CD8-positive, alpha-beta memory T cell (primary cell): ENCODE measurements around the gene RGS7. TPM values are rescaled to one million over a fixed set of nuclear protein-coding genes. Genes with fewer than 3 reads are reported as not detected.

Experiments used
- CTCF ChIA-PET: fragments of 350-600 bp; sonication (Branson Sonifier 250); formaldehyde crosslinking; loops from one replicate; lab custom pipeline; 2021; ENCODE audit warnings: antibody characterized with exemption; lab: Charles Lee
- POLR2A ChIA-PET: fragments of 350-600 bp; sonication (Branson Sonifier 250); formaldehyde crosslinking; loops from one replicate; lab custom pipeline; 2021; ENCODE audit warnings: antibody characterized with exemption; lab: Charles Lee
- DNase-seq, 5 donors: peaks; one replicate each; pipeline versions ENCODE4 v3.0.0 to v3.0.0-alpha.2; 2020 to 2022; ENCODE audit warnings: mixed read lengths in 1 of 5
- H3K27ac ChIP-seq: one replicate; pipeline ENCODE4 v1.7.0; 2013; ENCODE audit warnings: low read depth, mild to moderate bottlenecking, low read length, moderate library complexity
- H3K27me3 ChIP-seq: 2 replicates; pipeline ENCODE4 v1.7.0; 2013; ENCODE audit warnings: low read length, mild to moderate bottlenecking; ENCODE audit not compliant: insufficient read depth, poor library complexity, severe bottlenecking
- H3K36me3 ChIP-seq: 2 replicates; pipeline ENCODE4 v1.7.0; 2013; ENCODE audit warnings: mild to moderate bottlenecking, low read length, moderate library complexity; ENCODE audit not compliant: insufficient read depth
- H3K4me1 ChIP-seq: 2 replicates; pipeline ENCODE4 v1.7.0; 2013; ENCODE audit warnings: mild to moderate bottlenecking, low read length, moderate library complexity; ENCODE audit not compliant: insufficient read depth
- H3K4me3 ChIP-seq: 2 replicates; pipeline ENCODE4 v1.7.0; 2013; ENCODE audit warnings: mild to moderate bottlenecking, low read length
- H3K9me3 ChIP-seq: 2 replicates; pipeline ENCODE4 v1.7.0; 2013; ENCODE audit warnings: mild to moderate bottlenecking, low read length
- H3K27ac Mint-ChIP-seq, 8 donors: one replicate each; pipeline ENCODE4 v1.8.0; 2020 to 2021; ENCODE audit warnings: mixed read lengths in 8 of 8, mild to moderate bottlenecking in 6 of 8, inconsistent platforms in 3 of 8, moderate library complexity in 3 of 8
- H3K27me3 Mint-ChIP-seq, 2 donors: one replicate each; pipeline ENCODE4 v1.8.0; 2020 to 2021; ENCODE audit warnings: mixed read lengths in 2 of 2, mild to moderate bottlenecking in 1 of 2, moderate library complexity in 1 of 2
- H3K36me3 Mint-ChIP-seq, 3 donors: one replicate each; pipeline ENCODE4 v1.8.0; 2020 to 2021; ENCODE audit warnings: mixed read lengths in 3 of 3, inconsistent platforms in 1 of 3, mild to moderate bottlenecking in 1 of 3
- H3K4me1 Mint-ChIP-seq, 3 donors: one replicate each; pipeline ENCODE4 v1.8.0; 2020 to 2021; ENCODE audit warnings: mixed read lengths in 3 of 3, inconsistent platforms in 1 of 3, mild to moderate bottlenecking in 1 of 3
- H3K4me3 Mint-ChIP-seq, 7 donors: one replicate each; pipeline ENCODE4 v1.8.0; 2020 to 2021; ENCODE audit warnings: mixed read lengths in 7 of 7, mild to moderate bottlenecking in 6 of 7, moderate library complexity in 4 of 7, inconsistent platforms in 2 of 7
- H3K9me3 Mint-ChIP-seq, 5 donors: one replicate each; pipeline ENCODE4 v1.8.0; 2020 to 2022; ENCODE audit warnings: mixed read lengths in 5 of 5, mild to moderate bottlenecking in 3 of 5, moderate library complexity in 2 of 5, inconsistent platforms in 1 of 5
- polyA plus RNA-seq: library from polyadenylated mRNA; unstranded; fragments of 300-500 nt; fragmentation: Illumina TruSeq; gene quantifications from one replicate; pipeline ENCODE4 v1.2.3, GENCODE V29; 2021
- total RNA-seq, 2 experiments: library from RNA; stranded (reverse); gene quantifications; one replicate each; pipeline ENCODE4 v1.2.3, GENCODE V29; 2021

RGS7 gene
- total and polyA plus RNA-seq, 3 experiments from 2014 or later, result not detected

- H3K27me3 Mint-ChIP-seq, result no peaks in the 10 kb centered on the region
- Histone ChIP-seq H3K4me3 (no peak overlapping the region), H3K4me1 (no peaks in the 10 kb centered on the region), H3K27ac (no peak overlapping the region), H3K27me3 (no peaks in the 10 kb centered on the region), H3K36me3 (no peaks in the 10 kb centered on the region), H3K9me3 (no peaks in the 10 kb centered on the region)
- no peaks in the 10 kb centered on the region for H3K36me3 Mint-ChIP-seq
- H3K27ac Mint-ChIP-seq, result no peak overlapping the region
- no peak for DNase-seq
- ChIA-PET POLR2A (no interaction called here), CTCF (no interaction called here)
- no peaks in the 10 kb centered on the region for H3K4me1 Mint-ChIP-seq
- H3K4me3 Mint-ChIP-seq, result no peak overlapping the region
- H3K9me3 Mint-ChIP-seq, result peaks cover 0 to 5% (median 2%) of the 10 kb centered on the region in 5 donors
Observed at GRCh38 chr1:240956020-240956419, 401.0 kb downstream of the RGS7 start.

DNA sequence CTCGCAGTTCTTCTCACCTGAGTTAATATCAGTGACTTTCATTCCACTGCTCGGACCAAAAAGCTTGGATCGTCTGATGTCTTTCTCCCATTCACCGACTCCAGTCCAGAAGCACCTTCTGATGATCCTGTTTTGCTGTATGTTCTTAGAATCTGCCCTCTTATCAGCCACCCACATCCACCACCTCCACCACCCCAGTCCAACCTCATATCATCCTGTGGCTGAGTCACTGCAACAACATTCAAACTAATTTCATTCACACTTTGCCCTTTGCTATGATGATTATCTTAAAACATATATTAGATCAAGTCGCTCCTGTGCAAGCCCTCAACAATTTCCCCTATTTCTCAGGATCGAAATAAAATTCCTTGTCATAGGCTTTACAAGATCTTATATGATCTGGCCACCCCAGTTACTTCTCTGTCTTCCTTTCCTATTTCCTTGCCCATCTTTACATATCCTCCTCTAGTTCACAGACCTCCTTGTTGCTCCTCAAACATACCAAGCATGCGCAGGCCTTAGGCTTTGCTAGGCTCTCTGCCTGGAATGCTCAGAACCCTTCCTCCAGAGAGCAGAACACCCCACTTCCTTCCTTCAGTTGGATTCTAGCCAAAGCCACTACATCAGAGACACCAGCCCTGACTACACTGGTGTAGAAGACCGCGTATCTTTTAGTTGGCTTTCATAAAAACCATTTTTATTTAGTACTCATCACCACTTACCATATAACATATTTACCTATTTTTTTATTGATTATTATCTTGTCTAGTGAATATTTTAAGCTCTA, 409.4 kb downstream of the RGS7 start:
- H3K27ac Mint-ChIP-seq, result no peak overlapping the region
- H3K4me3 Mint-ChIP-seq, result no peak overlapping the region
- ChIA-PET CTCF (no interaction called here), POLR2A (no interaction called here)
- H3K9me3 ChIP-seq, result no peaks in the 10 kb centered on the region
- no peak for DNase-seq
- H3K27ac ChIP-seq, result no peak overlapping the region
- H3K9me3 Mint-ChIP-seq, result peaks cover 1 to 5% (median 5%) of the 10 kb centered on the region in 5 donors
- H3K4me1 Mint-ChIP-seq, result no peaks in the 10 kb centered on the region
- no peaks in the 10 kb centered on the region for H3K36me3 Mint-ChIP-seq
- no peaks in the 10 kb centered on the region for H3K27me3 Mint-ChIP-seq
- no peaks in the 10 kb centered on the region for H3K36me3 ChIP-seq
- no peak overlapping the region for H3K4me3 ChIP-seq
- H3K27me3 ChIP-seq, result no peaks in the 10 kb centered on the region
- no peaks in the 10 kb centered on the region for H3K4me1 ChIP-seq

GRCh38 chr1:240946926-240947325, 410.1 kb downstream of the RGS7 start:
- H3K4me3 Mint-ChIP-seq, result no peak overlapping the region
- Histone ChIP-seq H3K27ac (no peak overlapping the region), H3K9me3 (no peaks in the 10 kb centered on the region), H3K4me3 (no peak overlapping the region), H3K4me1 (no peaks in the 10 kb centered on the region), H3K27me3 (no peaks in the 10 kb centered on the region), H3K36me3 (no peaks in the 10 kb centered on the region)
- H3K27me3 Mint-ChIP-seq, result no peaks in the 10 kb centered on the region
- no peaks in the 10 kb centered on the region for H3K4me1 Mint-ChIP-seq
- ChIA-PET POLR2A (no interaction called here), CTCF (no interaction called here)
- peaks cover 1 to 5% (median 5%) of the 10 kb centered on the region in 5 donors for H3K9me3 Mint-ChIP-seq
- DNase-seq, result no peak
- H3K36me3 Mint-ChIP-seq, result no peaks in the 10 kb centered on the region
- no peak overlapping the region for H3K27ac Mint-ChIP-seq

- ChIA-PET POLR2A (no interaction called here), CTCF (no interaction called here)
- Histone ChIP-seq H3K9me3 (no peaks in the 10 kb centered on the region), H3K4me1 (no peaks in the 10 kb centered on the region), H3K27me3 (no peaks in the 10 kb centered on the region), H3K36me3 (no peaks in the 10 kb centered on the region), H3K27ac (no peak overlapping the region), H3K4me3 (no peak overlapping the region)
- Mint-ChIP-seq H3K4me1 (no peaks in the 10 kb centered on the region), H3K27ac (no peak overlapping the region), H3K4me3 (no peak overlapping the region), H3K27me3 (no peaks in the 10 kb centered on the region), H3K9me3 (peaks cover 2 to 11% (median 7%) of the 10 kb centered on the region in 5 donors), H3K36me3 (no peaks in the 10 kb centered on the region)
- no peak for DNase-seq
Observed at GRCh38 chr1:240942901-240943300, 414.1 kb downstream of the RGS7 start.

DNA sequence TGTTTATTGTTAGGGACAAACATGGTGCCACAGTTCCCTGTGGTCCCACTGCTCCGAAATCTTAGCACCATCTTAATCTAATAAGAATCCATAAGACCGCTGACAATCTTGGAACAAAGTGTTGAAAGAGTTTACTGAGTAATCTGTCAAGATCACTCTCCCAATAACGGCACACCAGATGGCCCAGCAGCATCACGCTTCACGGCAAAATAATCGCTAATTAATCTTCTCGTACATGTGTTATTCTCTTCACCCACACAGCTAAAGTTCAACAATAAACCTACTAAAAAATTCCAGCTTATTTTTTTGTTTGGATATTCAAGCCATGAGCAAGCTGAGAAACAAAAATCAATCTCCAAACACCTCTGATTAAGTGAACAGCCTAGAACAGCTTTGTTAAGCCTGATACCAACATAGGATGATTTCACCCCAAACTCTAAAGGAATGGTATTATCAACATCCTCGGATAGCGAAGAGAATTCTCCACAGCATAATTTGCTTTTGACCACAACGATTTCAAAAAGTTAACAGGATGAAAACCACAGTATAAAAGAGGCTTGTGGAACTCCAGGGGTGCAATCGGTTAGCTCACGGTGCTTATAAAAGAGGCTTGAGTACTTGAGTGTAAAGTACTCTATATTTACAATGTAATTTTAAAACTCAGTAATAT, 415.2 kb downstream of the RGS7 start:
- no peaks in the 10 kb centered on the region for H3K36me3 ChIP-seq
- no peaks in the 10 kb centered on the region for H3K27me3 ChIP-seq
- Mint-ChIP-seq H3K4me3 (no peak overlapping the region), H3K27me3 (no peaks in the 10 kb centered on the region), H3K4me1 (no peaks in the 10 kb centered on the region), H3K27ac (no peak overlapping the region), H3K9me3 (peaks cover 4 to 15% (median 10%) of the 10 kb centered on the region in 5 donors), H3K36me3 (no peaks in the 10 kb centered on the region)
- no peak overlapping the region for H3K4me3 ChIP-seq
- H3K4me1 ChIP-seq, result no peaks in the 10 kb centered on the region
- ChIA-PET POLR2A (no interaction called here), CTCF (no interaction called here)
- no peaks in the 10 kb centered on the region for H3K9me3 ChIP-seq
- DNase-seq, result no peak
- H3K27ac ChIP-seq, result no peak overlapping the region

- no peaks in the 10 kb centered on the region for H3K4me1 Mint-ChIP-seq
- no peaks in the 10 kb centered on the region for H3K9me3 ChIP-seq
- H3K27ac ChIP-seq, result no peak overlapping the region
- POLR2A ChIA-PET, result no interaction called here
- CTCF ChIA-PET, result no interaction called here
- no peaks in the 10 kb centered on the region for H3K4me1 ChIP-seq
- no peak overlapping the region for H3K27ac Mint-ChIP-seq
- H3K36me3 Mint-ChIP-seq, result no peaks in the 10 kb centered on the region
- no peaks in the 10 kb centered on the region for H3K27me3 ChIP-seq
- no peak overlapping the region for H3K4me3 Mint-ChIP-seq
- no peak for DNase-seq
- peaks cover 5 to 24% (median 16%) of the 10 kb centered on the region in 5 donors for H3K9me3 Mint-ChIP-seq
- no peaks in the 10 kb centered on the region for H3K27me3 Mint-ChIP-seq
- no peaks in the 10 kb centered on the region for H3K36me3 ChIP-seq
- no peak overlapping the region for H3K4me3 ChIP-seq
Observed at GRCh38 chr1:240936911-240937668, 419.9 kb downstream of the RGS7 start.

- no peak overlapping the region for H3K27ac ChIP-seq
- H3K4me1 Mint-ChIP-seq, result no peaks in the 10 kb centered on the region
- H3K36me3 ChIP-seq, result no peaks in the 10 kb centered on the region
- no peaks in the 10 kb centered on the region for H3K4me1 ChIP-seq
- H3K4me3 ChIP-seq, result no peak overlapping the region
- H3K27ac Mint-ChIP-seq, result no peak overlapping the region
- no peak overlapping the region for H3K4me3 Mint-ChIP-seq
- no peaks in the 10 kb centered on the region for H3K9me3 ChIP-seq
- ChIA-PET CTCF (no interaction called here), POLR2A (no interaction called here)
- peaks cover 7 to 19% (median 17%) of the 10 kb centered on the region in 5 donors for H3K9me3 Mint-ChIP-seq
- no peaks in the 10 kb centered on the region for H3K27me3 Mint-ChIP-seq
- DNase-seq, result no peak
- H3K27me3 ChIP-seq, result no peaks in the 10 kb centered on the region
- no peaks in the 10 kb centered on the region for H3K36me3 Mint-ChIP-seq
Observed at GRCh38 chr1:240935920-240936319, 421.1 kb downstream of the RGS7 start.

DNA sequence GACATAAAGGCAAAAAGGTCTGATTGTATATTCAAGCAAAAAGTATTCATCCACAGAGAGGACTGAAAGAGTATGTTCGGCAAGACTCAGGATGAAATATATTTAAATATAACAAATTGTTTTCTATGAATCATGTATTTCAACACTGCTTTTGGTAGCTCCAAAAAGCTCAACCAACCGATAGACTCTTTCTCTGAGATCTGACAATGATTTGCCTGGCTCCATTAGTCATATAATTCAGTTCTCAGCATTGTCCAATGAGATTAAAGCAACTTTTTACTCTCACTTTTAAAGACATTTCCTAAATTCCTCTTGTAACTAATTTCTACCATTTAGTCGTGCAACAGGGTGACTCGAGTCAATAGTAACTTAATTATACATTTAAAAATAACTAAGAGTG, 426.0 kb downstream of the RGS7 start:
- H3K27me3 Mint-ChIP-seq, result no peaks in the 10 kb centered on the region
- ChIA-PET POLR2A (no interaction called here), CTCF (no interaction called here)
- H3K27ac ChIP-seq, result no peak overlapping the region
- peaks cover 0 to 28% (median 8%) of the 10 kb centered on the region in 5 donors for H3K9me3 Mint-ChIP-seq
- DNase-seq, result no peak
- H3K27ac Mint-ChIP-seq, result no peak overlapping the region
- H3K27me3 ChIP-seq, result no peaks in the 10 kb centered on the region
- no peaks in the 10 kb centered on the region for H3K36me3 Mint-ChIP-seq
- no peaks in the 10 kb centered on the region for H3K36me3 ChIP-seq
- no peaks in the 10 kb centered on the region for H3K4me1 ChIP-seq
- no peak overlapping the region for H3K4me3 ChIP-seq
- no peak overlapping the region for H3K4me3 Mint-ChIP-seq
- no peaks in the 10 kb centered on the region for H3K4me1 Mint-ChIP-seq
- no peaks in the 10 kb centered on the region for H3K9me3 ChIP-seq
